ENCODE measurements around the gene HOXA4.

Gene HOXA4

DNA sequence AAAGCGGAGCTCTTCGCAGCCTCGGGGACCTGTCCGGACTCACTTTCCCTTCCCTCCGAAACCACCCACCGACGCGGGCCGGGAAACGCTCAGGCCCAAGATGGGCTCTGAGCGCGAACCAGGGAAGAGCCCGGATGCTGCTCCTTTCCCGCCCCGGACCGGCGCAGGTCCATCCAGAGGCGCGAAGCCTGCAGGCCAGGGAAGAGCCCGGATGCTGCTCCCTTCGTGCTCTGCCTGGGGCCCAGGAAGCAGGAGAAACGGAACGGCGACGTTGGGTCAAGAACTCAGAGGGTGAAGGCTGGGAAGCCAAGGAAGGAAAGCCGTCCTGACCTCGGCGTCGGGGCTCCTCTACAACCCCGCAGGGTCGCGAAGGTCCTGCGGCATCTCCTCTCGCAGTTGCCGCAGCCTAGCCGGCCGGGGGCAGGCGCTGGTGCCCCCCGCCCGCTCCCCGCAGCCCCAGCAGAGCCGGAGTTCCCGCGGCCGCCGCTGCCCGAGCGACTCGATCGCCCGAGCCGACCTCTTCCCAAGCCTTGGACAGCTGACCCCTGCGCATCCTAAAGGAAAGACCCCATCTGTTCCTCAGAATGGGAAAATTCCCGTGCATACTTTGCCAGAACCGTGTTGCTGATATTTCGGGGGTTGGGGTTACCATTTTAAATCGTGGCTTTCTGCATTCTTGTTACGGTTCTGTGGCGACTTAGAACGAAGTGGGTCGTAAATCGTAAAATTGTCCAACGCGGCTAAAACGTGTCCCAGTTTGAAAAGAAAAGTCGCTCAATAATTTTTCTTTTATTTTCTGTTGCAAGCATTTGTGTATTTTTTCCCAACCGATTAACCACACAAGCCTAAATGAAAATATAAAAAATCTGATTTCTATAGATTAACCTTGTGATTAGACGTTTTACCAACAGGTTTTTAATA lies 42.3 kb downstream of the HOXA4 start:
- DNase-seq, result no peak

DNA sequence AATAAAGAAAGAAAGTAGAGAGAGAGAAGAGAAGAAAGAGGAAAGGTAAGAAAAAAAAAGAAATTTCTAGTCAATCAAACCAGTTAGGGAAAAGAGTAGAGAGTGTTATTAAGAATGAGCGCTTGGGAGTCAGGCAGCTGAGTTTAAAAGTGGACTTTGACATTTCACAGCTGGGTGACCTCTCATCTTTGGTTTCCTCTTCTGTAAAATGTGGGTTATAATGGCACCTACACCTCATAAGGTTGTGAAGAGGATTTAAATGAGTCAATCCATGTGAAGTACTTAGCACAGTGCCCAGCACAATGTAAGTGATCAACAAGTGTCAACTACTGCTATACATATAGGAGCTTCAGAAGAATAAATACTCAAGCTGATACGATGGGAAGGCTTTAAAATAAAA lies 46.9 kb downstream of the HOXA4 start:
- no peak for DNase-seq

DNA sequence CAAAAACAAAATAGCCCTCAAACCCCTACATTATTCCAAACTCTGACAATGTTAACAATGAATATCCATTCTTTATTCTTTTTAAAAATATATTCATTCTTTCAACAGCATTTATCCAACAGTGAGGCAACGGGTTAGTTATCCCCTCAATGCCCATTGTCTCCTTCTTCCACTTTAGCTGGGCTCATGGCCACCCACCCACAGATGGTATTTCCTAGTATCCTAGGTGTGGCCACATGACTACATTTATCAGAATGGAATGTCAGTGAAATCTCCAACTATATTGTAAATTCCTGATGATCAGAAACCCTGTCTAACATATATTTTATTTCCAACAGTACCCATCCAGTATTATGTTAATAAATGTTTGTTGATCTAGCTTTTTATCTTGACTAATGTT lies 48.4 kb downstream of the HOXA4 start:
- DNase-seq, result no peak

DNA sequence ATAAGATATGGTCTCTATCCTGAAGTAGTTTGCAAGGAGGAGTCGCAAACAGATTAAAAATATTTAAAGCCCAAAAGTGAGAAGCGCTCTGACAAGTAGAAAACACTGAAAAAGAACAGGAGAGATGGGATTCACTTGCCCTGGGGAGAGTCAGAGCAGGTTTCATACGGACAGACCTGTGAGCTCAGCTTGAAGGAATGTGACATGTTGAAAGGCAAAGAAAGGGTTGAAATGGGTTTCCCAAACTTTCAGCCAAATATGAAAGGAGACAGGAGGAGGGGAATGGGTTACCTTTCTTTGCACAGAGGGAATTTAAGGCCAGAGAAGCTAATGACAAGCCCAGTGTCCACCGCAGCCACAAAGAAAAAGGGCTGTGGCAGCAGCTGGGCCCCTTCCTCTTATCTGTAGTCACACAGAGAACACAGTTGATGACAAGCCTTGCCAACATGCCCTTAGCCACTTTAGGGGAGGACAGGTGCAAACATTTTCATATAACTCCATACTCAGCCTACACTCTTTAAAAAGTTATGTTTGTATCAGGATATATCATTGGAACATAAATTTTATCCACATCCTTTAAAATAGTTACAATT lies 49.6 kb downstream of the HOXA4 start:
- no peak for DNase-seq

DNA sequence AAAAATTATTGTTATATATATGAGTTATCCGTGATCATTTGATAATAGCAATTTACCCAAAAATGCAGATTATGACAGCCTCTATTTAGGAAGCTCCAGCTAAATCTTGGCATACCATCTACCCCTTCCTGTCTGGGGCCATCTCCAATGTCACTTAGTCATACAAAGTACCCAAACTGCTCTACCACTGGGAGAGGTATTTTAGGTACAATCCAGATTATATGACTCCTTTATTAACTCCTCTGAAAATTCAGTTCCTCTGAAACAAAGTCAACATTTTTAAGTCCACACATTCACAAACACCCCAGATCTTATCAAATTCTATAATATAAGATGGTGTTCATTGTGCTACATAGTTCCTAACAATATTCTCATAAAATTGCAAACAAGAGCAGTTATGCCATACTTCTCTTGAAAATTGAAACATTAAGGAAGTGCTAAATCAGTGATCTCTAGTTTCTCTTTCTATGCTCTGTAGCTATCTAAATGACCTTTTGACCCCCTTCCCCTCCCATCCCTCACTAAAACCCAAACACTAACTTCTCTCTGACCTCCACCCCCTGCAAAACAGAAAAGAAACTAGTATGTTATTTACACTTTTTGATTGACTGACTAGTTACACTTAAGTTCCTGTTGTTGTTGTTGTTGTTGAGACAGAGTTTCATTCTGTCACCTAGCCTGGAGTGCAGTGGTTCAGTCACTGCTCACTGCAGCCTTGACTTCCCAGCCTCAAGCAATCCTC lies 51.2 kb downstream of the HOXA4 start:
- no peak for DNase-seq

DNA sequence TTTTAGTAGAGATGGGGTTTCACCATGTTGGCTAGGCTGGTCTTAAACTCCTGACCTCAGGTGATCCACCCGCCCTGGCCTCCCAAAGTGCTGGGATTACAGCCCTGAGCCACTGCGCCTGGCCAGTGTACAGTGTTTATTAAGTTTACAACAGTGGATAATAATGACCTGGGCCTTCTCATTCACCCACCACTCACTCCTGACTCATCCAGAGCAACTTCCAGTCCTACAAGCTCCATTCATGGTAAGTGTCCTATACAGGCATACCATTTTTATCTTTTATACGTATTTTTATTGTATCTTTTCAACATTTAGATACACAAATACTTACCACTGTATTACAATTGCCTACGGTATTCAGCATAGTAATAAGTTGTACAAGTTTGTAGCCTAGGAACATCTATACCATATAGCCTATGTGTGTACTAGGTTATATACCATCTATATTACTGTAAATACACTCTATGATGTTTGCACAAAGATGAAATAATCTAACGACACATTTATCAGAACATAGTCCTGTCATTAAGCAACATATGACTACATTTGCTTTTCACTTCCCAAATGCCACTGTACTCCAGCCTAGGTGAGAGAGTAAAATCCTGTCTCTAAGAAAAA lies 51.8 kb downstream of the HOXA4 start:
- no peak for DNase-seq
